GM18909 (cell line): ENCODE data around the gene INPP4A.
A peak's percentile ranks its signal among the peaks of the same experiment; 100 is the strongest.
"Not testable (repeated sequence)": the region's sequence is repeated elsewhere in the genome, so short reads cannot be mapped to it uniquely, and the experiment has no call there.

ENCODE experiments used
- ATAC-seq: cut with Tn5 transposase; IDR thresholded peaks from one replicate; pipeline ENCODE4 v1.9.1; 2021; ENCODE audit warnings: mild to moderate bottlenecking; ENCODE audit not compliant: unreplicated experiment, poor library complexity

The INPP4A gene

GRCh38 chr2:98444436-98445176, at the start of gene INPP4A:
TSS of gene INPP4A (plus strand) at chr2:98444858. CDS start at chr2:98520049, 75,191 bp downstream.
- peak; percentile 88 for ATAC-seq

- no peak for ATAC-seq
Observed at GRCh38 chr2:98395977-98396376, 48.7 kb upstream of the INPP4A start.

DNA sequence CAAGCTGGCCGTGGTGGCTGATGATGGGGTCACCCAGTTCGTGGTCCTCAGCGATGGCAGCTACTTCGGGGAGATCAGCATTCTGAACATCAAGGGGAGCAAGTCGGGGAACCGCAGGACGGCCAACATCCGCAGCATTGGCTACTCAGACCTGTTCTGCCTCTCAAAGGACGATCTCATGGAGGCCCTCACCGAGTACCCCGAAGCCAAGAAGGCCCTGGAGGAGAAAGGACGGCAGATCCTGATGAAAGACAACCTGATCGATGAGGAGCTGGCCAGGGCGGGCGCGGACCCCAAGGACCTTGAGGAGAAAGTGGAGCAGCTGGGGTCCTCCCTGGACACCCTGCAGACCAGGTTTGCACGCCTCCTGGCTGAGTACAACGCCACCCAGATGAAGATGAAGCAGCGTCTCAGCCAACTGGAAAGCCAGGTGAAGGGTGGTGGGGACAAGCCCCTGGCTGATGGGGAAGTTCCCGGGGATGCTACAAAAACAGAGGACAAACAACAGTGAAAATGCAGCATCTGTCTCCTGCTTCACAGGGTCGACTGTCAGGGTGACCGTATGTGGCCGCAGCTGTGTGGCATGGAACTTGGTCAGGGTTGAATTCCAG, 47.8 kb upstream of the INPP4A start:
- ATAC-seq = no peak

DNA sequence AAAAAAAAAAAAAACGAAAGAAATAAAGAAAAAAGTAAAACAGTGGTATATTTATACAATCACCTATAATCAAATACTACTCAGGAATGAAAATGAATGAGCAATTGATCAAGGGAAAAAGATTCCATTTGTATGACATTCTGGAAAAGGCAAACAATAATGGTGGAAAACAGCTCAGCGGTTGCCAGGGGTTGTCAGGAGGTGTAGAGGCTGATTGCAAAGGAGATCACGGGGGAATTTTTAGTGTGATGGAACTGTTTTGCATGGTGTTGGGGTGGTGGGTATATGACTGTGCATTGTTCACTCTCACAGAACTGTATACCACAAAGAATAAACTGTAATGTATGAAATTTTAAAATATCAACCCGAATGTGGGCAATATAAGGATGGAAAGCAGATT, 45.5 kb upstream of the INPP4A start:
- no peak for ATAC-seq

- no peak for ATAC-seq
Observed at GRCh38 chr2:98403878-98404277, 40.8 kb upstream of the INPP4A start.

DNA sequence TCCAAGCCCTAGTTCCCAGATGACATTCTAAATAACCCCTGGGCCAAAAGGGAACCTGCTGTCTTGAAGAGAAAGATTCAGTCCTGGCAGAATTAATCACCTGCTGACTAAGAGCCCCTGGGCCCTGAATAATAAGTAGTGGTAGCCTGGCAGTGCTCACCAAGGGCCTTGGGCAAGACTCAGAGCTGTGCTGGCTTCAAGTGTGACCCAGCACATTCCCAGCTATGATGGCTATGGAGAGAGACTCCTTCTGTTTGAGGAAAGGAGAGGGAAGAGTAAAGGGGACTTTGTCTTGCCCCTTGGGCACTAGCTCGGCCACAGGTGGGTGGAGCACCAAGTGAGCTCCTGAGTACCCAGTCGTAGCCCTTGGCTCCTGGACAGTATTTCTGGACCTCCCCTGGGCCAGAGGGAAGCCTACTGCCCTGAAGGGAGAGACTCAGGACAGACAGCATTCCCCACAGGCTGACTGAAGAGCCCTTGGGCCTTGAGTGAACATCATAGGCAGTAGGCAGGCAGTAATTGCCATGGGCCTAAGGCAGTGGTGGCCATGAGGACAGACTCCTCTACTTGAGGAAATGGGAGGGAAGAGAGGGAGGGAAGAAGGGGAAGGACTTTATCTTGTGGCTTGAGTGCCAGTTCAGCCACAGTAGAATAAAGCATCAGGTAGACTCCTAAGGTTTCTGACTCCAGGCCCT, 40.0 kb upstream of the INPP4A start:
- no peak for ATAC-seq

DNA sequence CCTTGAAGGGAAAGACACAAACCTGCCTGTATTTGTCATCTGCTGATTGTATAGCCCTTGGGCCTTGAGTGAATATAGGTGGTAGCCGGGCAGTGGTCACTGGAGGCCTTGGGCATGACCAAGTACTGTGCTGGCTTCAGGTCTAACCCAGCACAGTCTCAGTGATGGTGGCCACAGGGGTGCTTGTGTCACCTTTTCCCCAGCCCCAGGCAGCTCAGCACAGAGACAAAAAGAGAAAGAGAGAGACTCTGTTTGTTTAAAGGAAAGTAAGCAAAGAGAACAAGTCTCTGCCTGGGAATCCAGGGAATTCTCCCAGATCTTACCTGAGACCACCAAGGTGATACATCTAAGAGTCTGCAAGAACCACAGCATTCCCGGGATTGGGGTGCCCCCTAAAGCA, 39.4 kb upstream of the INPP4A start:
- no peak for ATAC-seq

DNA sequence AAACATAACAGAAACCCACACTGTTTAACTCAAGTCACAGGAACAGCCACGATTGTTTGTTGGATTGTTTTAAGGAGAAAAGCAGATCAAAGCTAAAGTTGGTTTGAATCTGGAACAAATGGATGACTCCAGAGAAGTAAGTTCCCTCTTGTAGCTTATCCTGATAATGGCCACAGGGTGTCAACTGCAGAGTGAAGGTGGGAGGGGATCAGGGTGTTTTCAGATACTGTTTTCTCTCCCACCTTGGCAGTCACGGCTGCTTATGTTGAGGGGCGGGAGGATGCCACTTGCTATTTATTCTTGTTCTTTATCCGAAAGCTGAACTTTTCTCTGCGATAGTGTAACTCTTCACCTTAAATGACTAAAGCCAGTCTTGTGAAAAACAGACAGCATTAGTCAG, 36.5 kb upstream of the INPP4A start:
- no peak for ATAC-seq

GRCh38 chr2:98412751-98413458, 31.8 kb upstream of the INPP4A start:
- ATAC-seq = peak; percentile 58

- ATAC-seq = not testable (repeated sequence)
Observed at GRCh38 chr2:98414246-98414645, 30.4 kb upstream of the INPP4A start.

- not testable (repeated sequence) for ATAC-seq
Observed at GRCh38 chr2:98415719-98416248, 28.9 kb upstream of the INPP4A start.

DNA sequence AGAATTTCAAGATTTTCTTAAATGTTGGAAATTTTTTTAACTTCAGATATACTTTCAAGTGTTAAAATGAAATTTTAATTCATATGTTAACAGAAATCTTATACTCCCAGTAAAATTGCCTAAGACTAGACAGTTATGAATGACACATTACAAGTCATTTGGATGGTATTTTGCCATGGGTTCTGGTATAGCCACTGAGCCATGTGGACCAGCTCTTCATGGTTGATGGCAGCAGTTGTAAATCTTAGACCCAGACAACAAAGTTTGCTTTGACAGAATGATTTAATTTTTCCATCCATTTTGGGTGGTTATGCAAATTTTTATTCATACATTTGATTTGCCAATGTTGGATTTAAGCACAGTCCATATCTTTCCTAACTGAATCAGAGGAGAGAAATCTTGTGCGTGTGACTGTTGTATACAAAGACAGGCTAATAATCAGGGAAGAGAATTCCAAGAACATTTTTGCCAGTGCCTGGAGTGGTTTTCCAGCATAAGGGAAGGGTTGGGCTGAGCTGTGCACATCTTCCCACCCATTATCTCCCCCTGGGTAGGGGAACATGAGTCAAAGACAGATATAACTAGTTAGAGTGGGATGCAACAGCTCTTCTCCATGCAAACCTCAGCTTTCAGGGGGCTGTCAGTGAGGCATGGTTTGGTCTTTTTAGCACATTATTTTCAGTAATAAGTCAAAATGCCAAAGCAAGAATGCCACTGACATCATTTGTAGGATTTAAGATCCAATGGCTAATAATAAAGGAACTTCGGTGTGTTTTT, 28.1 kb upstream of the INPP4A start:
- no peak for ATAC-seq

- ATAC-seq = no peak
Observed at GRCh38 chr2:98419544-98419943, 25.1 kb upstream of the INPP4A start.

- ATAC-seq = no peak
Observed at GRCh38 chr2:98419977-98420725, 24.5 kb upstream of the INPP4A start.

- ATAC-seq = no peak
Observed at GRCh38 chr2:98422449-98422848, 22.2 kb upstream of the INPP4A start.

DNA sequence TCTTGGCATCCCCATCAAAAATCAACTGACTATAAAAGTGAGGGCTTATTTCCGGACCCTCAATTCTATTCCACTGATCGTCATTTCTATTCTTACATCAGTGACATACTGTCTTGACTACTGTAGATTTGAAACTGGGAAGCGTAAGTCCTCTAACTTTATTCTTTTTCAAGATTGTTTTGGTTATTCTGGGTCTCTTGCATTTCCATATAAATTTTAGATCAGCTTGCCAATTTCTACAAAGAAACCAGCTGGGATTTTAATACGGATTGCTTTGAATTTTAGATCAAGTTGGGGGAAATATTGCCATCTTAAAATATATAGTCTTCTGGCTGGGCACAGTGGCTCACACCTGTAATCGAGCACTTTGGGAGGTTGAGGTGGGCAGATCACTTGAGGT, 17.9 kb upstream of the INPP4A start:
- no peak for ATAC-seq

GRCh38 chr2:98432145-98432544, 12.5 kb upstream of the INPP4A start:
- no peak for ATAC-seq

DNA sequence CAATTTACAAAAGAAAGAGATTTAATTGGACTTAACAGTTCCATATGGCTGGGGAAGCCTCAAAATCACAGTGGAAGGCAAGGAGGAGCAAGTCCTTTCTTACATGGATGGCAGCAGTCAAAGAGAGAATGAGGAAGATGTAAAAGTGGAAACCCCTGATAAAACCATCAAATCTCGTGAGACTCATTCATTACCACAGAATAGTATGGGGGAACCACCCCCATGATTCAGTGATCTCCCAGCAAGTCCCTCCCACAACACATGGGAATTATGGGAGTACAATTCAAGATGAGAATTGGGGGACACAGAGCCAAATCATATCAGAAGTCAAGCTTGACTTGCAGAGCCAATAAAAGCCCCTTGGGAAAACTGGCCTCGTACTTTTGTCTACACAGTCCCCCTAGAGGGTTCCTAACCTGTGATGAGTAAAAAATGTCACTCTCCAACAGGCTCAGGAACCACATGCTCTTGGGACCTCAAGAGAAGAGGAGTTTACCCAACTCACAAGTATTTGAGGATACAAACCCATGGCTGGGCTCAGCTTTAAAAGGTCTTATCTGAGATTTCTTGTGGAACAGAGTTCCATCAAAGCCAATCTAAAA, 11.2 kb upstream of the INPP4A start:
- ATAC-seq = no peak

- no peak for ATAC-seq
Observed at GRCh38 chr2:98434492-98434891, 10.2 kb upstream of the INPP4A start.
